Measurements from ENCODE around the gene LEUTX. TPM values are rescaled to one million over a fixed set of nuclear protein-coding genes. Genes with fewer than 3 reads are reported as not detected.

Gene LEUTX
- total RNA-seq (ENCODE audit: unreplicated experiment) = not detected
- long read RNA-seq = 0 reads

- TF ChIP-seq, protein P1, sequence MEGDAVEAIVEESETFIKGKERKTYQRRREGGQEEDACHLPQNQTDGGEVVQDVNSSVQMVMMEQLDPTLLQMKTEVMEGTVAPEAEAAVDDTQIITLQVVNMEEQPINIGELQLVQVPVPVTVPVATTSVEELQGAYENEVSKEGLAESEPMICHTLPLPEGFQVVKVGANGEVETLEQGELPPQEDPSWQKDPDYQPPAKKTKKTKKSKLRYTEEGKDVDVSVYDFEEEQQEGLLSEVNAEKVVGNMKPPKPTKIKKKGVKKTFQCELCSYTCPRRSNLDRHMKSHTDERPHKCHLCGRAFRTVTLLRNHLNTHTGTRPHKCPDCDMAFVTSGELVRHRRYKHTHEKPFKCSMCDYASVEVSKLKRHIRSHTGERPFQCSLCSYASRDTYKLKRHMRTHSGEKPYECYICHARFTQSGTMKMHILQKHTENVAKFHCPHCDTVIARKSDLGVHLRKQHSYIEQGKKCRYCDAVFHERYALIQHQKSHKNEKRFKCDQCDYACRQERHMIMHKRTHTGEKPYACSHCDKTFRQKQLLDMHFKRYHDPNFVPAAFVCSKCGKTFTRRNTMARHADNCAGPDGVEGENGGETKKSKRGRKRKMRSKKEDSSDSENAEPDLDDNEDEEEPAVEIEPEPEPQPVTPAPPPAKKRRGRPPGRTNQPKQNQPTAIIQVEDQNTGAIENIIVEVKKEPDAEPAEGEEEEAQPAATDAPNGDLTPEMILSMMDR (IDR thresholded peaks at IDR 0.05; ENCODE audit: unreplicated experiment) = no peak
- Mint-ChIP-seq H3K27me3 (ENCODE audit: unreplicated experiment) (no peaks in the 10 kb centered on the region), H3K27ac (ENCODE audit: unreplicated experiment) (no peak within 1 kb of the TSS), H3K4me3 (ENCODE audit: unreplicated experiment) (no peak within 1 kb of the TSS), H3K36me3 (ENCODE audit: low read depth, unreplicated experiment) (no peaks in the 10 kb centered on the region), H3K9me3 (ENCODE audit: unreplicated experiment) (no peaks in the 10 kb centered on the region), H3K4me1 (ENCODE audit: unreplicated experiment) (no peaks in the 10 kb centered on the region)
- DNase-seq (ENCODE audit: low spot score) = no peak
Measured at GRCh38 chr19:39778763-39779162, at the start of gene LEUTX. LEUTX (plus strand) TSS chr19:39778854; CDS start chr19:39778921, 67 bp downstream.

DNA sequence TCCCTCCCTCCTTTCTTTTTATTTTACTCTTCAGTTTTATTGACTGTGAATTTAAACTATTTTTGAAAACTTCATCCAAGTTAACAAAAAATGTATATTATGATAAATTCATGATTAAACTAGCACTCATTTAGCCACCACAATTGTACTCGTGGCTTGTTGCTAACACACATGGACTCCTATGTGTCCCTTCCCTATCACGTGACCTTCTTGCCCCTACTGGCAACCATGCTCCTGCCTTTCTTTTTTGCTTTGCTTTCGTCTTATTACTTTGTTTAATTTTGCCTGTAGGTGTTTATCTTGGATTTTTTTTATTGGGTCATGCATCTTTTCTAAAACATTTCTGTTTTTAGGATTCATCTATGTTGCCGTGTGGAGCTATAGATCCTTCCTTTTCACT lies 49.1 kb upstream of the LEUTX start:
- no peaks in the 10 kb centered on the region for H3K36me3 Mint-ChIP-seq (ENCODE audit: low read depth, unreplicated experiment)
- H3K9me3 Mint-ChIP-seq (ENCODE audit: unreplicated experiment) = no peaks in the 10 kb centered on the region
- no peak overlapping the region for H3K27ac Mint-ChIP-seq (ENCODE audit: unreplicated experiment)
- no peaks in the 10 kb centered on the region for H3K4me1 Mint-ChIP-seq (ENCODE audit: unreplicated experiment)
- TF ChIP-seq, protein P1 (IDR thresholded peaks at IDR 0.05; ENCODE audit: unreplicated experiment) = no peak
- no peak for DNase-seq (ENCODE audit: low spot score)
- no peak overlapping the region for H3K4me3 Mint-ChIP-seq (ENCODE audit: unreplicated experiment)
- H3K27me3 Mint-ChIP-seq (ENCODE audit: unreplicated experiment) = no peaks in the 10 kb centered on the region

DNA sequence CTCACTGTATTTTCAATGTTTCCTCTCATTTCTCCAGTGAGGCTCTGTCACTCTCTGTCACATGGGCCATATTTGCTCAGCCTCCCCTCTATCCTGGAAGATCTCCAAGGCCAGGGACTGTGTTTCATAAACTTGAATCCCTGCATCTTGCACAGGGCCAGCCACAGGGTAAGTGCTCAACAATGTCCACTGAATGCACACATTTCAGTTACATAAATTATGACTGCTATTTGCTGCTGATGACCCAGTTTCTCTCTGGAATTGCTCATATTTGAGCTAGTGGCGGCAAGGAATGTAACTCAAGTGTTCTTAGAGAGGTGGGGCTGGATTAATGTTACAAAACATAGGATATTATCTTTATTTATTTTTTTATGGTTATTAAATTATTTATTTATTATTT lies 47.0 kb upstream of the LEUTX start:
- Mint-ChIP-seq H3K9me3 (ENCODE audit: unreplicated experiment) (no peaks in the 10 kb centered on the region), H3K36me3 (ENCODE audit: low read depth, unreplicated experiment) (no peaks in the 10 kb centered on the region), H3K4me1 (ENCODE audit: unreplicated experiment) (no peaks in the 10 kb centered on the region), H3K27ac (ENCODE audit: unreplicated experiment) (no peak overlapping the region), H3K27me3 (ENCODE audit: unreplicated experiment) (no peaks in the 10 kb centered on the region), H3K4me3 (ENCODE audit: unreplicated experiment) (no peak overlapping the region)
- no peak for DNase-seq (ENCODE audit: low spot score)
- TF ChIP-seq, protein P1 (IDR thresholded peaks at IDR 0.05; ENCODE audit: unreplicated experiment) = no peak

- Mint-ChIP-seq H3K9me3 (ENCODE audit: unreplicated experiment) (no peaks in the 10 kb centered on the region), H3K27ac (ENCODE audit: unreplicated experiment) (no peak overlapping the region), H3K4me1 (ENCODE audit: unreplicated experiment) (no peaks in the 10 kb centered on the region), H3K36me3 (ENCODE audit: low read depth, unreplicated experiment) (no peaks in the 10 kb centered on the region), H3K27me3 (ENCODE audit: unreplicated experiment) (no peaks in the 10 kb centered on the region), H3K4me3 (ENCODE audit: unreplicated experiment) (no peak overlapping the region)
- TF ChIP-seq, protein P1 (IDR thresholded peaks at IDR 0.05; ENCODE audit: unreplicated experiment) = no peak
- DNase-seq (ENCODE audit: low spot score) = no peak
Measured at GRCh38 chr19:39733841-39734240, 44.8 kb upstream of the LEUTX start.

GRCh38 chr19:39735688-39736087 lies 43.0 kb upstream of the LEUTX start:
- no peaks in the 10 kb centered on the region for H3K4me1 Mint-ChIP-seq (ENCODE audit: unreplicated experiment)
- no peaks in the 10 kb centered on the region for H3K36me3 Mint-ChIP-seq (ENCODE audit: low read depth, unreplicated experiment)
- H3K27me3 Mint-ChIP-seq (ENCODE audit: unreplicated experiment) = no peaks in the 10 kb centered on the region
- TF ChIP-seq, protein P1 (IDR thresholded peaks at IDR 0.05; ENCODE audit: unreplicated experiment) = no peak
- no peak overlapping the region for H3K27ac Mint-ChIP-seq (ENCODE audit: unreplicated experiment)
- no peak overlapping the region for H3K4me3 Mint-ChIP-seq (ENCODE audit: unreplicated experiment)
- no peak for DNase-seq (ENCODE audit: low spot score)
- no peaks in the 10 kb centered on the region for H3K9me3 Mint-ChIP-seq (ENCODE audit: unreplicated experiment)

All from endothelial cell (in vitro differentiated cells).